B cell (primary cell): Measurements from ENCODE around the gene RASSF4. TPM values are rescaled to one million over a fixed set of nuclear protein-coding genes. Genes with fewer than 3 reads are reported as not detected.

Experiments used
- ATAC-seq: fragments of 200-7000 bp; cut with Tn5 transposase; one replicate; pipeline ENCODE4 v1.10.0; 2021; ENCODE audit warnings: low read depth, mild to moderate bottlenecking, moderate number of reproducible peaks, moderate library complexity
- CTCF ChIA-PET: fragments of 350-600 bp; sonication (Branson Sonifier 250); formaldehyde crosslinking; loops from one replicate; lab custom pipeline; 2021; ENCODE audit warnings: antibody characterized with exemption, inconsistent platforms; lab: Charles Lee
- POLR2A ChIA-PET: fragments of 350-600 bp; sonication (Branson Sonifier 250); formaldehyde crosslinking; loops from one replicate; lab custom pipeline; 2021; ENCODE audit warnings: antibody characterized with exemption; lab: Charles Lee
- DNase-seq: peaks from one replicate; pipeline ENCODE4 v3.0.0; 2013
- H2AFZ ChIP-seq: 2 replicates; pipeline ENCODE4 v1.6.1; 2012; ENCODE audit warnings: mild to moderate bottlenecking, low read depth, low read length; ENCODE audit not compliant: insufficient read depth, poor library complexity, severe bottlenecking
- H3K27ac ChIP-seq, 2 donors: 1 replicate in 1 of 2; 2 replicates in 1 of 2; pipeline ENCODE4 v1.5.1; 2012 to 2013; ENCODE audit warnings: low read length in 2 of 2, mild to moderate bottlenecking in 2 of 2, moderate library complexity in 1 of 2
- H3K27me3 ChIP-seq, 4 experiments: fragments of 200-600 bp in 1 of 4; sonication (generic) in 1 of 4; replicated peaks in 1 of 4; 1 replicate in 2 of 4; 2 replicates in 2 of 4; pipeline versions ENCODE4 v1.6.1 to v1.7.0; 2013 to 2016; ENCODE audit warnings: low read length in 3 of 4, mild to moderate bottlenecking in 2 of 4, mixed read lengths in 1 of 4, moderate library complexity in 1 of 4; ENCODE audit not compliant: insufficient read depth in 4 of 4, control insufficient read depth in 3 of 4; ENCODE audit errors: control extremely low read depth in 1 of 4
- H3K36me3 ChIP-seq, 2 experiments: replicated peaks in 1 of 2; 1 replicate in 1 of 2; 2 replicates in 1 of 2; pipeline versions ENCODE4 v1.6.1 to v1.7.1; 2013; ENCODE audit warnings: low read length in 1 of 2; ENCODE audit not compliant: insufficient read depth in 2 of 2, control insufficient read depth in 1 of 2; ENCODE audit errors: control extremely low read depth in 1 of 2, extremely low read depth in 1 of 2
- H3K4me1 ChIP-seq, 2 donors: fragments of 200-600 bp in 1 of 2; sonication (generic) in 1 of 2; 1 replicate in 1 of 2; 2 replicates in 1 of 2; pipeline versions ENCODE4 v1.5.1 to v1.6.1; 2013 to 2017; ENCODE audit warnings: low read length in 2 of 2; ENCODE audit not compliant: control insufficient read depth in 2 of 2, insufficient read depth in 2 of 2
- H3K4me2 ChIP-seq: replicated peaks from 2 replicates; pipeline ENCODE3; 2012; ENCODE audit warnings: mild to moderate bottlenecking, low read depth, low read length; ENCODE audit not compliant: poor library complexity, severe bottlenecking
- H3K4me3 ChIP-seq, 5 experiments: fragments of 200-600 bp in 1 of 5; sonication (generic) in 1 of 5; 1 replicate in 3 of 5; 2 replicates in 2 of 5; pipeline versions ENCODE4 v1.5.1 to v1.7.0; 2011 to 2016; ENCODE audit warnings: low read length in 4 of 5, mild to moderate bottlenecking in 4 of 5, low read depth in 2 of 5, control low read depth in 1 of 5, moderate library complexity in 1 of 5; ENCODE audit not compliant: insufficient read depth in 1 of 5; ENCODE audit errors: control extremely low read depth in 1 of 5, extremely low read depth in 1 of 5
- H3K79me2 ChIP-seq: fragments of 200-600 bp; sonication (generic); one replicate; pipeline ENCODE4 v1.6.0; 2016; ENCODE audit warnings: low read length; ENCODE audit not compliant: control insufficient read depth, insufficient read depth
- H3K9ac ChIP-seq: fragments of 200-600 bp; sonication (generic); 2 replicates; pipeline ENCODE4 v1.6.1; 2017; ENCODE audit warnings: mild to moderate bottlenecking, low read length, moderate library complexity
- H3K9me3 ChIP-seq, 3 donors: one replicate each; pipeline versions ENCODE4 v1.6.1 to v1.7.1; 2013; ENCODE audit warnings: low read length in 2 of 3; ENCODE audit not compliant: control insufficient read depth in 2 of 3, insufficient read depth in 1 of 3; ENCODE audit errors: control extremely low read depth in 1 of 3
- H4K20me1 ChIP-seq: 2 replicates; pipeline ENCODE4 v1.6.0; 2012; ENCODE audit warnings: mild to moderate bottlenecking, low read length; ENCODE audit not compliant: insufficient read depth, control insufficient read depth, poor library complexity, severe bottlenecking
- H3K27ac Mint-ChIP-seq: one replicate; pipeline ENCODE4 v1.8.0; 2021; ENCODE audit warnings: mixed read lengths
- H3K27me3 Mint-ChIP-seq: one replicate; pipeline ENCODE4 v1.8.0; 2021; ENCODE audit warnings: mixed read lengths
- H3K4me1 Mint-ChIP-seq: one replicate; pipeline ENCODE4 v1.8.0; 2021; ENCODE audit warnings: mixed read lengths
- H3K4me3 Mint-ChIP-seq: one replicate; pipeline ENCODE4 v1.8.0; 2021; ENCODE audit warnings: mixed read lengths
- H3K9me3 Mint-ChIP-seq: one replicate; pipeline ENCODE4 v1.8.0; 2022; ENCODE audit warnings: mixed read lengths; ENCODE audit not compliant: insufficient read depth
- CTCF ChIP-seq: fragments of 200-600 bp; IDR thresholded peaks from one replicate; pipeline ENCODE4 v1.8.0; 2022; ENCODE audit warnings: antibody characterized with exemption, mild to moderate bottlenecking
- EZH2 ChIP-seq: IDR thresholded peaks from 2 replicates; pipeline ENCODE4 v1.6.1; 2012; ENCODE audit warnings: borderline replicate concordance, low read depth, mild to moderate bottlenecking, moderate library complexity, low read length; ENCODE audit not compliant: insufficient read depth, poor library complexity, severe bottlenecking
- WGBS: methylation state at CpG from one replicate; pipeline ENCODE4 v1.1.5; 2013; ENCODE audit warnings: missing lambda C conversion rate; ENCODE audit not compliant: insufficient coverage; 5-methylcytosine and 5-hydroxymethylcytosine counted together
- intact Hi-C: fragments of 100-400 bp; cut with micrococcal nuclease; formaldehyde crosslinking; loops from one replicate; pipeline ENCODE4 v1.10.0; 2022
- polyA plus RNA-seq: library from polyadenylated mRNA; depleted of rRNA; stranded (reverse); fragments of >200 nt; gene quantifications from 2 replicates; pipeline ENCODE4 v1.2.3, GENCODE V29; 2012
- total RNA-seq, 2 donors: library from RNA; stranded (reverse); fragments of 120-200 nt in 1 of 2; gene quantifications; 1 replicate in 1 of 2; 2 replicates in 1 of 2; pipeline versions ENCODE4 v1.2.3 to v1.2.4, GENCODE V29; 2013 to 2022

RASSF4 gene
- total and polyA plus RNA-seq, 2 donors (not counting 1 experiment from before 2014, with no cell fraction given), result 1.9 to 2.6 TPM

- intact Hi-C loops, result no loop called here
- TF ChIP-seq CTCF, result no peak
- TF ChIP-seq EZH2, result no peak
- H3K9ac ChIP-seq, result no peak overlapping the region
- no peaks in the 10 kb centered on the region for H4K20me1 ChIP-seq
- H3K4me2 ChIP-seq, result no peak overlapping the region
- Mint-ChIP-seq H3K9me3 (no peaks in the 10 kb centered on the region), H3K27ac (no peak overlapping the region), H3K4me1 (no peaks in the 10 kb centered on the region), H3K4me3 (no peak overlapping the region), H3K27me3 (no peaks in the 10 kb centered on the region)
- ChIA-PET POLR2A (no interaction called here), CTCF (no interaction called here)
- no peak overlapping the region for H2AFZ ChIP-seq
- H3K4me3 ChIP-seq, result no peak overlapping the region
- DNase-seq (no peak), ATAC-seq (no peak)
- 55% methylated on average over 7 of the region's 7 CpGs for WGBS
- H3K27me3 ChIP-seq, result no peaks in the 10 kb centered on the region
- H3K9me3 ChIP-seq, result no peaks in the 10 kb centered on the region
- H3K79me2 ChIP-seq, result no peaks in the 10 kb centered on the region
- no peak overlapping the region for H3K27ac ChIP-seq
- no peaks in the 10 kb centered on the region for H3K36me3 ChIP-seq
- no peaks in the 10 kb centered on the region for H3K4me1 ChIP-seq
These were observed 34.4 kb upstream of the RASSF4 start for GRCh38 chr10:44925224-44925623.

GRCh38 chr10:44925811-44926750, 33.5 kb upstream of the RASSF4 start:
- Mint-ChIP-seq H3K4me3 (no peak overlapping the region), H3K27me3 (no peaks in the 10 kb centered on the region), H3K27ac (no peak overlapping the region), H3K9me3 (no peaks in the 10 kb centered on the region), H3K4me1 (no peaks in the 10 kb centered on the region)
- 89% methylated on average over 16 of the region's 16 CpGs for WGBS
- intact Hi-C loops, result no loop called here
- Histone ChIP-seq H3K27ac (no peak overlapping the region), H3K4me1 (no peaks in the 10 kb centered on the region), H3K4me3 (no peak overlapping the region), H3K79me2 (no peaks in the 10 kb centered on the region), H3K36me3 (no peaks in the 10 kb centered on the region), H3K27me3 (no peaks in the 10 kb centered on the region), H4K20me1 (no peaks in the 10 kb centered on the region), H3K9ac (no peak overlapping the region), H3K4me2 (no peak overlapping the region), H2AFZ (no peak overlapping the region), H3K9me3 (no peaks in the 10 kb centered on the region)
- no peak for TF ChIP-seq CTCF
- no peak for TF ChIP-seq EZH2
- DNase-seq, result no peak
- ATAC-seq, result no peak
- ChIA-PET CTCF (no interaction called here), POLR2A (no interaction called here)
